B cell (primary cell): Measurements from ENCODE around the gene HS1BP3.
A peak's percentile ranks its signal among the peaks of the same experiment; 100 is the strongest.

Source experiments
- EZH2 ChIP-seq: IDR thresholded peaks from 2 replicates; pipeline ENCODE4 v1.6.1; 2012; ENCODE audit warnings: borderline replicate concordance, low read depth, mild to moderate bottlenecking, moderate library complexity, low read length; ENCODE audit not compliant: insufficient read depth, poor library complexity, severe bottlenecking
- TF ChIP-seq, protein P1 (sequence below): fragments of 200-600 bp; IDR thresholded peaks from one replicate; pipeline ENCODE4 v1.8.0; 2022; ENCODE audit warnings: antibody characterized with exemption, mild to moderate bottlenecking

DNA sequence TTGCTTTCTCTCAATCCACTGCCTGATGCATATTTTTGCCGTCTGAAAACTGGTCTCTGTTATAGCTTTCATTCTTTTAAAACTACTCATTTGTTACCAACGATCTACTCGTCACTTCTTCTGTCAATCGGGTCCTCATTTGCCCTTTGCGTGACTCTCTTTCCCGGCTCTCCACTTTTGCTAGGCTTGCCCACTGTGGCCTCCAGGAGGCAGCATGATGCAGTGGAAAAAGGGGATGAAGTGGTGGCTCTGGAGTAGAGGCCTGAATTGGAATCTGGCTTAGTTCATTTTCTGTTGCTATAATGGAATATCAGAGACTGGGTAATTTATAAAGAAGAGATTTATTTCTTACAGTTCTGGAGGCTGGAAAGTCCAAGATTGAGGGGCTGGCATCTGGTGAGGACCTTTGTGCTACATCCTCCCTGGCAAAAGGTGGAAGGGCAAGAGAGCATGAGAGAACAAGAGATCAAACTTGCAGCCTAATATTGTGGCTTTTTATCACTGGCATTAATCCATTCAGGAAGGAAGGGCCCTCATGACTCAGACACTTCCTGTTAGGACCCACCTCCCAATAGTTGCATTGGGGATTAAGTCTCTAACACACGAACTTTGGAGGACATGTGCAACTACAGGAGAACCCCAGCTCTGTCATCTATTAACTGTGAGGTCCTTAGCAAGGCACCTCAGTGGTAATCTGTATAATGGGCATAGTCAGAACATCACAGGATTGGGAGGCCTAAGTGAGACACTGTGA, 31.4 kb upstream of the HS1BP3 start:
- TF ChIP-seq EZH2 = no peak
- TF ChIP-seq, protein P1, sequence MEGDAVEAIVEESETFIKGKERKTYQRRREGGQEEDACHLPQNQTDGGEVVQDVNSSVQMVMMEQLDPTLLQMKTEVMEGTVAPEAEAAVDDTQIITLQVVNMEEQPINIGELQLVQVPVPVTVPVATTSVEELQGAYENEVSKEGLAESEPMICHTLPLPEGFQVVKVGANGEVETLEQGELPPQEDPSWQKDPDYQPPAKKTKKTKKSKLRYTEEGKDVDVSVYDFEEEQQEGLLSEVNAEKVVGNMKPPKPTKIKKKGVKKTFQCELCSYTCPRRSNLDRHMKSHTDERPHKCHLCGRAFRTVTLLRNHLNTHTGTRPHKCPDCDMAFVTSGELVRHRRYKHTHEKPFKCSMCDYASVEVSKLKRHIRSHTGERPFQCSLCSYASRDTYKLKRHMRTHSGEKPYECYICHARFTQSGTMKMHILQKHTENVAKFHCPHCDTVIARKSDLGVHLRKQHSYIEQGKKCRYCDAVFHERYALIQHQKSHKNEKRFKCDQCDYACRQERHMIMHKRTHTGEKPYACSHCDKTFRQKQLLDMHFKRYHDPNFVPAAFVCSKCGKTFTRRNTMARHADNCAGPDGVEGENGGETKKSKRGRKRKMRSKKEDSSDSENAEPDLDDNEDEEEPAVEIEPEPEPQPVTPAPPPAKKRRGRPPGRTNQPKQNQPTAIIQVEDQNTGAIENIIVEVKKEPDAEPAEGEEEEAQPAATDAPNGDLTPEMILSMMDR = peak; percentile 23
